B cell (primary cell): Measurements from ENCODE around the gene PTPRE. TPM values are rescaled to one million over a fixed set of nuclear protein-coding genes. Genes with fewer than 3 reads are reported as not detected.

Source experiments
- ATAC-seq: fragments of 200-7000 bp; cut with Tn5 transposase; one replicate; pipeline ENCODE4 v1.10.0; 2021; ENCODE audit warnings: low read depth, mild to moderate bottlenecking, moderate number of reproducible peaks, moderate library complexity
- CTCF ChIA-PET: fragments of 350-600 bp; sonication (Branson Sonifier 250); formaldehyde crosslinking; loops from one replicate; lab custom pipeline; 2021; ENCODE audit warnings: antibody characterized with exemption, inconsistent platforms; lab: Charles Lee
- POLR2A ChIA-PET: fragments of 350-600 bp; sonication (Branson Sonifier 250); formaldehyde crosslinking; loops from one replicate; lab custom pipeline; 2021; ENCODE audit warnings: antibody characterized with exemption; lab: Charles Lee
- DNase-seq: peaks from one replicate; pipeline ENCODE4 v3.0.0; 2013
- H2AFZ ChIP-seq: 2 replicates; pipeline ENCODE4 v1.6.1; 2012; ENCODE audit warnings: mild to moderate bottlenecking, low read depth, low read length; ENCODE audit not compliant: insufficient read depth, poor library complexity, severe bottlenecking
- H3K27ac ChIP-seq, 2 donors: 1 replicate in 1 of 2; 2 replicates in 1 of 2; pipeline ENCODE4 v1.5.1; 2012 to 2013; ENCODE audit warnings: low read length in 2 of 2, mild to moderate bottlenecking in 2 of 2, moderate library complexity in 1 of 2
- H3K27me3 ChIP-seq, 4 experiments: fragments of 200-600 bp in 1 of 4; sonication (generic) in 1 of 4; replicated peaks in 1 of 4; 1 replicate in 2 of 4; 2 replicates in 2 of 4; pipeline versions ENCODE4 v1.6.1 to v1.7.0; 2013 to 2016; ENCODE audit warnings: low read length in 3 of 4, mild to moderate bottlenecking in 2 of 4, mixed read lengths in 1 of 4, moderate library complexity in 1 of 4; ENCODE audit not compliant: insufficient read depth in 4 of 4, control insufficient read depth in 3 of 4; ENCODE audit errors: control extremely low read depth in 1 of 4
- H3K36me3 ChIP-seq, 2 experiments: replicated peaks in 1 of 2; 1 replicate in 1 of 2; 2 replicates in 1 of 2; pipeline versions ENCODE4 v1.6.1 to v1.7.1; 2013; ENCODE audit warnings: low read length in 1 of 2; ENCODE audit not compliant: insufficient read depth in 2 of 2, control insufficient read depth in 1 of 2; ENCODE audit errors: control extremely low read depth in 1 of 2, extremely low read depth in 1 of 2
- H3K4me1 ChIP-seq, 2 donors: fragments of 200-600 bp in 1 of 2; sonication (generic) in 1 of 2; 1 replicate in 1 of 2; 2 replicates in 1 of 2; pipeline versions ENCODE4 v1.5.1 to v1.6.1; 2013 to 2017; ENCODE audit warnings: low read length in 2 of 2; ENCODE audit not compliant: control insufficient read depth in 2 of 2, insufficient read depth in 2 of 2
- H3K4me2 ChIP-seq: replicated peaks from 2 replicates; pipeline ENCODE3; 2012; ENCODE audit warnings: mild to moderate bottlenecking, low read depth, low read length; ENCODE audit not compliant: poor library complexity, severe bottlenecking
- H3K4me3 ChIP-seq, 5 experiments: fragments of 200-600 bp in 1 of 5; sonication (generic) in 1 of 5; 1 replicate in 3 of 5; 2 replicates in 2 of 5; pipeline versions ENCODE4 v1.5.1 to v1.7.0; 2011 to 2016; ENCODE audit warnings: low read length in 4 of 5, mild to moderate bottlenecking in 4 of 5, low read depth in 2 of 5, control low read depth in 1 of 5, moderate library complexity in 1 of 5; ENCODE audit not compliant: insufficient read depth in 1 of 5; ENCODE audit errors: control extremely low read depth in 1 of 5, extremely low read depth in 1 of 5
- H3K79me2 ChIP-seq: fragments of 200-600 bp; sonication (generic); one replicate; pipeline ENCODE4 v1.6.0; 2016; ENCODE audit warnings: low read length; ENCODE audit not compliant: control insufficient read depth, insufficient read depth
- H3K9ac ChIP-seq: fragments of 200-600 bp; sonication (generic); 2 replicates; pipeline ENCODE4 v1.6.1; 2017; ENCODE audit warnings: mild to moderate bottlenecking, low read length, moderate library complexity
- H3K9me3 ChIP-seq, 3 donors: one replicate each; pipeline versions ENCODE4 v1.6.1 to v1.7.1; 2013; ENCODE audit warnings: low read length in 2 of 3; ENCODE audit not compliant: control insufficient read depth in 2 of 3, insufficient read depth in 1 of 3; ENCODE audit errors: control extremely low read depth in 1 of 3
- H4K20me1 ChIP-seq: 2 replicates; pipeline ENCODE4 v1.6.0; 2012; ENCODE audit warnings: mild to moderate bottlenecking, low read length; ENCODE audit not compliant: insufficient read depth, control insufficient read depth, poor library complexity, severe bottlenecking
- H3K27ac Mint-ChIP-seq: one replicate; pipeline ENCODE4 v1.8.0; 2021; ENCODE audit warnings: mixed read lengths
- H3K27me3 Mint-ChIP-seq: one replicate; pipeline ENCODE4 v1.8.0; 2021; ENCODE audit warnings: mixed read lengths
- H3K4me1 Mint-ChIP-seq: one replicate; pipeline ENCODE4 v1.8.0; 2021; ENCODE audit warnings: mixed read lengths
- H3K4me3 Mint-ChIP-seq: one replicate; pipeline ENCODE4 v1.8.0; 2021; ENCODE audit warnings: mixed read lengths
- H3K9me3 Mint-ChIP-seq: one replicate; pipeline ENCODE4 v1.8.0; 2022; ENCODE audit warnings: mixed read lengths; ENCODE audit not compliant: insufficient read depth
- CTCF ChIP-seq: fragments of 200-600 bp; IDR thresholded peaks from one replicate; pipeline ENCODE4 v1.8.0; 2022; ENCODE audit warnings: antibody characterized with exemption, mild to moderate bottlenecking
- EZH2 ChIP-seq: IDR thresholded peaks from 2 replicates; pipeline ENCODE4 v1.6.1; 2012; ENCODE audit warnings: borderline replicate concordance, low read depth, mild to moderate bottlenecking, moderate library complexity, low read length; ENCODE audit not compliant: insufficient read depth, poor library complexity, severe bottlenecking
- WGBS: methylation state at CpG from one replicate; pipeline ENCODE4 v1.1.5; 2013; ENCODE audit warnings: missing lambda C conversion rate; ENCODE audit not compliant: insufficient coverage; 5-methylcytosine and 5-hydroxymethylcytosine counted together
- intact Hi-C: fragments of 100-400 bp; cut with micrococcal nuclease; formaldehyde crosslinking; loops from one replicate; pipeline ENCODE4 v1.10.0; 2022
- polyA plus RNA-seq: library from polyadenylated mRNA; depleted of rRNA; stranded (reverse); fragments of >200 nt; gene quantifications from 2 replicates; pipeline ENCODE4 v1.2.3, GENCODE V29; 2012
- total RNA-seq, 2 donors: library from RNA; stranded (reverse); fragments of 120-200 nt in 1 of 2; gene quantifications; 1 replicate in 1 of 2; 2 replicates in 1 of 2; pipeline versions ENCODE4 v1.2.3 to v1.2.4, GENCODE V29; 2013 to 2022

Gene PTPRE
- total and polyA plus RNA-seq, 2 donors (not counting 1 experiment from before 2014, with no cell fraction given) = 6.6 to 32.7 TPM

- Histone ChIP-seq H3K27me3 (no peaks in the 10 kb centered on the region), H4K20me1 (no peaks in the 10 kb centered on the region), H3K4me1 (no peaks in the 10 kb centered on the region), H3K4me2 (peak overlapping the region; percentile 3), H3K9ac (no peak overlapping the region), H3K79me2 (no peaks in the 10 kb centered on the region), H3K9me3 (no peaks in the 10 kb centered on the region), H3K4me3 (no peak overlapping the region), H3K36me3 (peaks cover 0 to 4% of the 10 kb centered on the region in 2 experiments), H3K27ac (no peak overlapping the region), H2AFZ (peak overlapping the region; percentile 24)
- ATAC-seq (peak; percentile 47), DNase-seq (peak; percentile 18)
- H3K27me3 Mint-ChIP-seq = no peaks in the 10 kb centered on the region
- TF ChIP-seq CTCF (no peak), EZH2 (no peak)
- ChIA-PET POLR2A (no interaction called here), CTCF (no interaction called here)
- 91% methylated on average over 4 of the region's 11 CpGs for WGBS
- peaks cover 12% of the 10 kb centered on the region for H3K4me1 Mint-ChIP-seq
- peak overlapping the region; percentile 32 for H3K27ac Mint-ChIP-seq
- peak overlapping the region; percentile 37 for H3K4me3 Mint-ChIP-seq
- H3K9me3 Mint-ChIP-seq = no peaks in the 10 kb centered on the region
- intact Hi-C loops = no loop called here
Observed at GRCh38 chr10:128095027-128095752, 188.3 kb downstream of the PTPRE start.

- Histone ChIP-seq H3K9me3 (no peaks in the 10 kb centered on the region), H3K27me3 (no peaks in the 10 kb centered on the region), H3K36me3 (peaks cover 0 to 4% of the 10 kb centered on the region in 2 experiments), H3K9ac (no peak overlapping the region), H4K20me1 (no peaks in the 10 kb centered on the region), H3K4me1 (no peaks in the 10 kb centered on the region), H3K79me2 (no peaks in the 10 kb centered on the region), H3K4me3 (no peak overlapping the region), H3K27ac (no peak overlapping the region), H2AFZ (peak overlapping the region; percentile 23), H3K4me2 (peak overlapping the region; percentile 3)
- Mint-ChIP-seq H3K27ac (no peak overlapping the region), H3K27me3 (no peaks in the 10 kb centered on the region), H3K4me1 (peaks cover 12% of the 10 kb centered on the region), H3K9me3 (no peaks in the 10 kb centered on the region), H3K4me3 (peak overlapping the region; percentile 37)
- no peak for ATAC-seq
- no peak for TF ChIP-seq EZH2
- no peak for TF ChIP-seq CTCF
- CTCF ChIA-PET = no interaction called here
- DNase-seq = no peak
- intact Hi-C loops = no loop called here
- POLR2A ChIA-PET = no interaction called here
- 65% methylated on average over 10 of the region's 11 CpGs for WGBS
Observed at GRCh38 chr10:128095753-128096469, 189.0 kb downstream of the PTPRE start.
